ENCODE data around the gene AUNIP.

The AUNIP gene

GRCh38 chr1:25809283-25809926 lies 49.9 kb downstream of the AUNIP start:
- Histone ChIP-seq H4K20me1 (ENCODE audit: insufficient read depth, low read length) (no peaks in the 10 kb centered on the region), H3K27me3 (ENCODE audit: insufficient read depth, low read length) (no peaks in the 10 kb centered on the region), H3K4me1 (ENCODE audit: insufficient read depth, low read length, severe bottlenecking) (peaks cover 15% of the 10 kb centered on the region), H3K4me3 (ENCODE audit: low read depth, low read length, poor library complexity, severe bottlenecking) (no peak overlapping the region), H2AFZ (ENCODE audit: low read length) (no peak overlapping the region), H3K4me2 (ENCODE audit: low read length) (peak overlapping the region; percentile 29; the same call in 1 of the 2 replicates), H3F3A (ENCODE audit: insufficient read depth, low read length) (no peaks in the 10 kb centered on the region), H3K36me3 (ENCODE audit: insufficient read depth, low read length) (no peaks in the 10 kb centered on the region), H3K9me3 (ENCODE audit: low read length) (no peaks in the 10 kb centered on the region), H3K9me2 (ENCODE audit: low read depth, low read length) (no peaks in the 10 kb centered on the region), H3K27ac (ENCODE audit: low read depth, low read length, poor library complexity, severe bottlenecking) (no peak overlapping the region), H3K9ac (ENCODE audit: low read length) (no peak overlapping the region; the same call in 1 of the 2 replicates), H3K79me2 (ENCODE audit: insufficient read depth, low read length) (no peaks in the 10 kb centered on the region)
- TF ChIP-seq EZH2 (IDR thresholded peaks at IDR 0.05; ENCODE audit: borderline replicate concordance, low read length): no peak
- TF ChIP-seq, protein P1, sequence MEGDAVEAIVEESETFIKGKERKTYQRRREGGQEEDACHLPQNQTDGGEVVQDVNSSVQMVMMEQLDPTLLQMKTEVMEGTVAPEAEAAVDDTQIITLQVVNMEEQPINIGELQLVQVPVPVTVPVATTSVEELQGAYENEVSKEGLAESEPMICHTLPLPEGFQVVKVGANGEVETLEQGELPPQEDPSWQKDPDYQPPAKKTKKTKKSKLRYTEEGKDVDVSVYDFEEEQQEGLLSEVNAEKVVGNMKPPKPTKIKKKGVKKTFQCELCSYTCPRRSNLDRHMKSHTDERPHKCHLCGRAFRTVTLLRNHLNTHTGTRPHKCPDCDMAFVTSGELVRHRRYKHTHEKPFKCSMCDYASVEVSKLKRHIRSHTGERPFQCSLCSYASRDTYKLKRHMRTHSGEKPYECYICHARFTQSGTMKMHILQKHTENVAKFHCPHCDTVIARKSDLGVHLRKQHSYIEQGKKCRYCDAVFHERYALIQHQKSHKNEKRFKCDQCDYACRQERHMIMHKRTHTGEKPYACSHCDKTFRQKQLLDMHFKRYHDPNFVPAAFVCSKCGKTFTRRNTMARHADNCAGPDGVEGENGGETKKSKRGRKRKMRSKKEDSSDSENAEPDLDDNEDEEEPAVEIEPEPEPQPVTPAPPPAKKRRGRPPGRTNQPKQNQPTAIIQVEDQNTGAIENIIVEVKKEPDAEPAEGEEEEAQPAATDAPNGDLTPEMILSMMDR (IDR thresholded peaks at IDR 0.05; ENCODE audit: low read length): no peak

GRCh38 chr1:25808481-25809244 lies 50.6 kb downstream of the AUNIP start:
- no peaks in the 10 kb centered on the region for H3K36me3 ChIP-seq (ENCODE audit: insufficient read depth, low read length)
- H3K4me2 ChIP-seq (ENCODE audit: low read length): no peak overlapping the region
- H3K9me3 ChIP-seq (ENCODE audit: low read length): no peaks in the 10 kb centered on the region
- no peak for TF ChIP-seq EZH2 (IDR thresholded peaks at IDR 0.05; ENCODE audit: borderline replicate concordance, low read length)
- TF ChIP-seq, protein P1 (IDR thresholded peaks at IDR 0.05; ENCODE audit: low read length): no peak
- no peak overlapping the region for H3K27ac ChIP-seq (ENCODE audit: low read depth, low read length, poor library complexity, severe bottlenecking)
- H3K9ac ChIP-seq (ENCODE audit: low read length): no peak overlapping the region
- no peaks in the 10 kb centered on the region for H3K27me3 ChIP-seq (ENCODE audit: insufficient read depth, low read length)
- no peak overlapping the region for H3K4me3 ChIP-seq (ENCODE audit: low read depth, low read length, poor library complexity, severe bottlenecking)
- H3K9me2 ChIP-seq (ENCODE audit: low read depth, low read length): no peaks in the 10 kb centered on the region
- H3F3A ChIP-seq (ENCODE audit: insufficient read depth, low read length): no peaks in the 10 kb centered on the region
- peaks cover 15% of the 10 kb centered on the region for H3K4me1 ChIP-seq (ENCODE audit: insufficient read depth, low read length, severe bottlenecking)
- no peaks in the 10 kb centered on the region for H4K20me1 ChIP-seq (ENCODE audit: insufficient read depth, low read length)
- no peaks in the 10 kb centered on the region for H3K79me2 ChIP-seq (ENCODE audit: insufficient read depth, low read length)
- H2AFZ ChIP-seq (ENCODE audit: low read length): no peak overlapping the region

- no peaks in the 10 kb centered on the region for H3K36me3 ChIP-seq (ENCODE audit: insufficient read depth, low read length)
- H3K4me1 ChIP-seq (ENCODE audit: insufficient read depth, low read length, severe bottlenecking): peaks cover 23% of the 10 kb centered on the region
Measured at GRCh38 chr1:25807480-25808390, 51.5 kb downstream of the AUNIP start.

More at GRCh38 chr1:25807480-25808390, 51.5 kb downstream of the AUNIP start:
- H3F3A ChIP-seq (ENCODE audit: insufficient read depth, low read length): no peaks in the 10 kb centered on the region
- no peak for TF ChIP-seq EZH2 (IDR thresholded peaks at IDR 0.05; ENCODE audit: borderline replicate concordance, low read length)
- H3K4me2 ChIP-seq (ENCODE audit: low read length): no peak overlapping the region
- H3K9me2 ChIP-seq (ENCODE audit: low read depth, low read length): no peaks in the 10 kb centered on the region
- H3K4me3 ChIP-seq (ENCODE audit: low read depth, low read length, poor library complexity, severe bottlenecking): no peak overlapping the region
- no peaks in the 10 kb centered on the region for H3K9me3 ChIP-seq (ENCODE audit: low read length)
- no peaks in the 10 kb centered on the region for H3K79me2 ChIP-seq (ENCODE audit: insufficient read depth, low read length)
- H3K9ac ChIP-seq (ENCODE audit: low read length): no peak overlapping the region
- H3K27ac ChIP-seq (ENCODE audit: low read depth, low read length, poor library complexity, severe bottlenecking): no peak overlapping the region
- H3K27me3 ChIP-seq (ENCODE audit: insufficient read depth, low read length): no peaks in the 10 kb centered on the region
- no peaks in the 10 kb centered on the region for H4K20me1 ChIP-seq (ENCODE audit: insufficient read depth, low read length)
- H2AFZ ChIP-seq (ENCODE audit: low read length): no peak overlapping the region
